GM12875 (cell line): ENCODE results near the gene CNTNAP2.

Experiments
- H3K4me3 ChIP-seq: one replicate; pipeline ENCODE4 v1.5.1; 2011; ENCODE audit warnings: low read depth, low read length, control low read depth
- TF ChIP-seq, protein P1 (sequence below): IDR thresholded peaks from 2 replicates; pipeline ENCODE4 v1.5.1; 2011; ENCODE audit warnings: low read depth, mild to moderate bottlenecking, control low read depth, inconsistent platforms, low read length, moderate library complexity, borderline replicate concordance; ENCODE audit not compliant: insufficient read depth

CNTNAP2 gene

DNA sequence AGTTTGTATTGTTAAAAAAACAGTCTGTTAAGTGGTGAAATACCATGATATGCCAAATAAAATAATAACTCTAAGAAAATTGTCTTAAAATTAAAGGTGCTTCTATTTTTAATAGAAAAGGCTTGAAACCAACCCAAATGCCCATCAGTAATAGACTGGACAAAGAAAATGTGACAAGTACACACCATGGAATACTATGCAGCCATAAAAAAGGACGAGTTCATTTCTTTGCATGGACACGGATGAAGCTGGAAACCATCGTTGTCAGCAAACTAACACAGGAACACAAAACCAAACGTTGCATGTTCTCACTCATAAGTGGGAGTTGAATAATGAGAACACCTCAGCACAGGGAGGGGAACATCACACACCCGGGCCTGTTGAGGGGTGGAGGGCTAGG is 7.1 kb downstream of the CNTNAP2 start:
- no peak overlapping the region for H3K4me3 ChIP-seq
- TF ChIP-seq, protein P1, sequence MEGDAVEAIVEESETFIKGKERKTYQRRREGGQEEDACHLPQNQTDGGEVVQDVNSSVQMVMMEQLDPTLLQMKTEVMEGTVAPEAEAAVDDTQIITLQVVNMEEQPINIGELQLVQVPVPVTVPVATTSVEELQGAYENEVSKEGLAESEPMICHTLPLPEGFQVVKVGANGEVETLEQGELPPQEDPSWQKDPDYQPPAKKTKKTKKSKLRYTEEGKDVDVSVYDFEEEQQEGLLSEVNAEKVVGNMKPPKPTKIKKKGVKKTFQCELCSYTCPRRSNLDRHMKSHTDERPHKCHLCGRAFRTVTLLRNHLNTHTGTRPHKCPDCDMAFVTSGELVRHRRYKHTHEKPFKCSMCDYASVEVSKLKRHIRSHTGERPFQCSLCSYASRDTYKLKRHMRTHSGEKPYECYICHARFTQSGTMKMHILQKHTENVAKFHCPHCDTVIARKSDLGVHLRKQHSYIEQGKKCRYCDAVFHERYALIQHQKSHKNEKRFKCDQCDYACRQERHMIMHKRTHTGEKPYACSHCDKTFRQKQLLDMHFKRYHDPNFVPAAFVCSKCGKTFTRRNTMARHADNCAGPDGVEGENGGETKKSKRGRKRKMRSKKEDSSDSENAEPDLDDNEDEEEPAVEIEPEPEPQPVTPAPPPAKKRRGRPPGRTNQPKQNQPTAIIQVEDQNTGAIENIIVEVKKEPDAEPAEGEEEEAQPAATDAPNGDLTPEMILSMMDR = no peak

DNA sequence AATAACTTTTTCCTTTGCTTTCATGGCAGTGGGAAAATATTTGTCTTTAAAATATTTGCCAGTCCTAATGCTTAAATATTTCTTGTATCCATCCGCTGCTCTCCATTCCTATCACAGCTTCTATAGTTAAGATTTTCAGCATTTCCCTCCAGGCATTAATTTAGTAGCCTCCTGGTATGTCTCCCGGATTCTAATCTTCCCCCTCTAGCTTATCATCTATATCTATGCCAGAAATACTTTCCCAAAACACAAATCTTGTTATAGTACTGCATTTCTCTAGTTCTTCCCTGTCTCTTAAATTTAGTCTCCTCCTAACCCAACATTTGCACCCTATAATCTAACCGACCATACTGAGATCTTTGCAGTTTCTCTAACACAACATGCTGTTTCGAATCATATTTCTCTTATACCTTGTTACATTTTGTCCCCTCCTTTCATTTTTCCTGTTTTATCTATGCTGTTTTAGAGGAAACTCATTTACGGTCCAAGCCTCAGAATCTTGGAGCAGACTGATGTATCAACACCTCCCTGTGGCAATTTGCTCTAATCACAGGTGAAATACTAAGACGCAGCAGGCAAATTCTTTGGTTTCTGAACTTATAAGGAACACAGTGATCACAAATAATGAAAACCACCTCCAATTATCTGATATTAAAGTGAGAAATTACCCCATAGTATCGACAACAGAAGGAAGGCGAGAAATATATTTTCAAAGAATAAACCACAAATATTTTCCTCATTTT is 10.3 kb downstream of the CNTNAP2 start:
- no peak overlapping the region for H3K4me3 ChIP-seq
- TF ChIP-seq, protein P1 = no peak

DNA sequence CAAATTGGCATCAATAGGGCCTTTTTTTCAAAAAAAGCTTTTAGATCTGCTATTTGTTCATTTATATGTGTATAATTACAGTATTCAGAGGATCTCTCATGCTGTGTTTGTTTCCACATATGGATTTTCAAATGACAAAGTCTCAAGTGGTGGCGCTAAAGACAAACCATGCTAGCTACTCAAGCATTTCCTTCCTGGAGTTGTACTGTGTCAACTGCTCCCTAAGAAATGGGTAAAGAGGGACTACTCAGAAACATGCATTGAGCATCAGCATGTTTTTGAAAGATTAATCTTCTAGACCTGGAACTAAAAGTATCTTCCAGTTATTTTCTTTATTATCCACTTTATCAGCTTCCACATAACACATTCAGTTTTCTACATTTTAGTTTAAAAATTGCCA is 12.7 kb downstream of the CNTNAP2 start:
- TF ChIP-seq, protein P1 = no peak
- H3K4me3 ChIP-seq = no peak overlapping the region

DNA sequence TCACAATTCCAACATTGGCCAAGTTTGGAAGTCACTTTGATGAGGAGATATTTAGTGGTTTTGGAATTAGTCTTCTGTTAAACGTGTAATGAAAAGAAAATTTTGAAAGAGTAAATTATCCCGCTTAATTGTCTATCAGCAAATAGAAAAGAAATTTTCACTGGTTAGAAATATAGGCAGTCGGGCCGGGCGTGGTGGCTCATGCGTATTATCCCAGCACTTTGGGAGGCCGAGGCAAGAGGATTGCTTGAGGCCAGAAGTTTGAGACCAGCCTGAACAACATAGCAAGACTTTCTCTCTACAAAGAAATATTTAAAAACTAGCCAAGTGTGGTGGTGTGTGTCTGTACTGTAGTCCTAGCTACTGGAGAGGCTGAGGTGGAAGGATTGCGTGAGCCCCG is 13.4 kb downstream of the CNTNAP2 start:
- TF ChIP-seq, protein P1 = no peak
- H3K4me3 ChIP-seq = no peak overlapping the region

DNA sequence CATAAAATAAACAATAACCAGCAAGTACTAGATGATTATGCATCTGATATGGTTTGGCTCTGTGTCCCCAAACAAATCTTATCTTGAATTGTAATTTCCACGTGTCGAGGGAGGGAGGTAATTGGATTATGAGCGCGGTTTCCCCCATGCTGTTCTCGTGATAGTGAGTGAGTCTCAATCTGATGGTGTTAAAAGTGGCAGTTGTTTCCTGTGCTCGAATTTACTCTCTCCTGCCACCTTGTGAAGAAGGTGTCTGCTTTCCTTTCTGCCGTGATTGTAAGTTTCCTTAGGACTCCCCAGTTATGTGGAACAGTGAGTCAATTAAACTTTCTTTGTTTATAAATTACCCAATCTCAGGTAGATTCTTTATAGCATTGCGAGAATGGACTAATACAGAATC is 15.1 kb downstream of the CNTNAP2 start:
- no peak overlapping the region for H3K4me3 ChIP-seq
- TF ChIP-seq, protein P1 = no peak

DNA sequence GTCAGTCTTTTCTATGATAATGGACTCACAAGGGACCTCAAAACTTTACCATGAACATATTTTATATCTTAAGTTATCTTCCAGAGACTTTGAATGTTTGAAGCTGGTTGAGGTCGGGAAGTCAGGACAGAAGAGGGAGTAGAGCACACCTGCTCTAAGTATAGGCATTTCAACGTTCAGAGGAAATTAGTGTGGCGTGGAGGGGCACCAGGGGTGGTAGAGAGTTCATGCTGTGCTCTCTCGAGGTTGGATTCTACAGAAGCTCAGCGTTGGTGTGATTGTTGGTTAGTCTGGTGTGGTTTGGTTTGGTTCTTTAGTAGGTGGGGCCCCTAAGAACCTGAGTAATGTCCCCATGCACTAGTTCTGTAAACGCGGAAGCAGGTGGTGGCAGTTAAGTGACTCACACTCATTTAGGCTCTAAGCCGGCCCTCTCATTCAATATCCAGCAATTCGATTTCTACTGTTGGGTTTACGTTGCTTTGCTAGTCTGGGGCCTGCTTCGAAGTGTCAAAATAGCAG is 19.8 kb downstream of the CNTNAP2 start:
- H3K4me3 ChIP-seq = no peak overlapping the region
- TF ChIP-seq, protein P1 = no peak

DNA sequence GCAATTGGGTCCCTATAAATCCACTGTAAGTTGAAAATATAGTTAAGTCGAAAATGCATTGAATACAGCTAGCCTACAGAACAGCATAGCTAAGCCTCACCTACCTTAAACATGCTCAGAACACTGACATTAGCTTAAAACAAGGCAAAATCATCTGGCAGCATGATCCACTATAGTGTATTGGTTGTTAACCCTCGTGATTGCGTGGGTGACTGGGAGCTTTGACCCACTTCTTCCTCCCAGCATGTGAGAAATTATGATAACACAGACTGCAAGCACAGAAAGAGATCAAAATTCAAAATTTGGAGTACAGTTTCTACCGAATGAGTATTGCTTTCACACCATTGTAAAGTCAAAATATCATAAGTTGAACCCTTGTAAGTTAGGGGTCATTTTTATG is 22.3 kb downstream of the CNTNAP2 start:
- no peak overlapping the region for H3K4me3 ChIP-seq
- TF ChIP-seq, protein P1 = no peak
